ENCODE data around the gene OSTC. TPM values are rescaled to one million over a fixed set of nuclear protein-coding genes. Genes with fewer than 3 reads are reported as not detected.

The OSTC gene
- total RNA-seq, 2 experiments from 2014 or later: 21.8 to 25.5 TPM

DNA sequence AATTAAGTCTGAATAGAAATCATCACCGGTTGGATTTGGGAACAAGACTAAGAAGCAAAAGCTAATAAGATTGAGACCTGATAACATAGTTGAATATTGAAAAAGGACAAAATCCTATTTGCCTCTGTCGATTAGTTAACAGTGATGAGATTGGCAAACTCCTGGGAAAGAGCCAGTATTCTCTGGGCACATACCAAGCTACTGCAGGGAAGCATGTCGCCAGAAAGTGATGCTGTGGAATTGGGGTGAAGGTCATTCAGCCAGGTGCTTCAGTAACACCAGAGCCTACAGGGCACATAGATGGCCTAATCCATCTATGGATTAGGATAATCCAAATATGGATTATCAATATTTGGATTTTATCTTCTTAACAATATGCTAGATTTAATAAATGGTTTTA lies 44.0 kb downstream of the OSTC start:
- Histone ChIP-seq H3K27ac (ENCODE audit: low read depth in 1 of 2, low read length in 2 of 2) (no peak overlapping the region), H3K4me3 (ENCODE audit: low read length) (no peak overlapping the region), H3K36me3 (ENCODE audit: insufficient read depth, low read length) (no peaks in the 10 kb centered on the region), H3K27me3 (ENCODE audit: control insufficient read depth in 1 of 2, insufficient read depth in 2 of 2, low read length in 2 of 2) (peaks cover 0 to 3% of the 10 kb centered on the region in 2 experiments), H3K9me3 (ENCODE audit: control insufficient read depth in 1 of 2, insufficient read depth in 1 of 2, low read length in 2 of 2) (no peaks in the 10 kb centered on the region), H3K4me1 (ENCODE audit: insufficient read depth, low read length) (no peaks in the 10 kb centered on the region)
- no peaks in the 10 kb centered on the region for H3K27me3 Mint-ChIP-seq
- no peaks in the 10 kb centered on the region for H3K9me3 Mint-ChIP-seq
- DNase-seq: no peak
- ChIA-PET POLR2A (no interaction called here), CTCF (no interaction called here)
- no peaks in the 10 kb centered on the region for H3K4me1 Mint-ChIP-seq (ENCODE audit: low read depth)
- H3K27ac Mint-ChIP-seq: no peak overlapping the region
- no peak overlapping the region for H3K4me3 Mint-ChIP-seq
- no peak for ATAC-seq (ENCODE audit: poor library complexity)
- H3K36me3 Mint-ChIP-seq (ENCODE audit: low read depth): no peaks in the 10 kb centered on the region
- TF ChIP-seq, protein P1, sequence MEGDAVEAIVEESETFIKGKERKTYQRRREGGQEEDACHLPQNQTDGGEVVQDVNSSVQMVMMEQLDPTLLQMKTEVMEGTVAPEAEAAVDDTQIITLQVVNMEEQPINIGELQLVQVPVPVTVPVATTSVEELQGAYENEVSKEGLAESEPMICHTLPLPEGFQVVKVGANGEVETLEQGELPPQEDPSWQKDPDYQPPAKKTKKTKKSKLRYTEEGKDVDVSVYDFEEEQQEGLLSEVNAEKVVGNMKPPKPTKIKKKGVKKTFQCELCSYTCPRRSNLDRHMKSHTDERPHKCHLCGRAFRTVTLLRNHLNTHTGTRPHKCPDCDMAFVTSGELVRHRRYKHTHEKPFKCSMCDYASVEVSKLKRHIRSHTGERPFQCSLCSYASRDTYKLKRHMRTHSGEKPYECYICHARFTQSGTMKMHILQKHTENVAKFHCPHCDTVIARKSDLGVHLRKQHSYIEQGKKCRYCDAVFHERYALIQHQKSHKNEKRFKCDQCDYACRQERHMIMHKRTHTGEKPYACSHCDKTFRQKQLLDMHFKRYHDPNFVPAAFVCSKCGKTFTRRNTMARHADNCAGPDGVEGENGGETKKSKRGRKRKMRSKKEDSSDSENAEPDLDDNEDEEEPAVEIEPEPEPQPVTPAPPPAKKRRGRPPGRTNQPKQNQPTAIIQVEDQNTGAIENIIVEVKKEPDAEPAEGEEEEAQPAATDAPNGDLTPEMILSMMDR (IDR thresholded peaks at IDR 0.05): no peak
- intact Hi-C loops (cut with DNase I, micrococcal nuclease): no loop called here

DNA sequence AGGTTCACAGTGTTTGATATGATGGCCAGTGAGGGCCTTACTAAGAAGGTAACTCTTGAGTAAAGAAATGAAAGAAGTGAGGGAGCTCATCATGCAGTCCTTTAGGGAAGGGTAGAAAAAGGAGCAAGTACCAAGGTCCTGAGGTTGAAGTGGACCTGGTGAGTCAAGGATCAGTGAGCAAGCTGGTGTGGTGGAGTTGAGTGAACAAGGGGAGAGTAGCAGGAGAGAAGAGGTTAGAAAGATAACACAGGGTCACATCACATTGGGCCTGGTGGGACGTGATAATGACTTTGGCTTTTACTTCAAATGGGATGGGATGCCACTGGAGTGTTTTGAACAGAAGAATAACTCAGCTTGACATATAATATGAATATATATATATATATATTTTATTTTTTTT lies 44.7 kb downstream of the OSTC start:
- Mint-ChIP-seq H3K9me3 (no peaks in the 10 kb centered on the region), H3K27ac (no peak overlapping the region), H3K27me3 (no peaks in the 10 kb centered on the region), H3K4me3 (no peak overlapping the region), H3K36me3 (ENCODE audit: low read depth) (no peaks in the 10 kb centered on the region), H3K4me1 (ENCODE audit: low read depth) (peaks cover under 1% of the 10 kb centered on the region)
- Histone ChIP-seq H3K4me3 (ENCODE audit: low read length) (no peak overlapping the region), H3K9me3 (ENCODE audit: control insufficient read depth in 1 of 2, insufficient read depth in 1 of 2, low read length in 2 of 2) (no peaks in the 10 kb centered on the region), H3K36me3 (ENCODE audit: insufficient read depth, low read length) (no peaks in the 10 kb centered on the region), H3K27ac (ENCODE audit: low read depth in 1 of 2, low read length in 2 of 2) (no peak overlapping the region), H3K27me3 (ENCODE audit: control insufficient read depth in 1 of 2, insufficient read depth in 2 of 2, low read length in 2 of 2) (peaks cover 0 to 3% of the 10 kb centered on the region in 2 experiments), H3K4me1 (ENCODE audit: insufficient read depth, low read length) (no peaks in the 10 kb centered on the region)
- CTCF ChIA-PET: no interaction called here
- TF ChIP-seq, protein P1 (IDR thresholded peaks at IDR 0.05): no peak
- POLR2A ChIA-PET: no interaction called here
- ATAC-seq (ENCODE audit: poor library complexity) (no peak), DNase-seq (no peak)
- intact Hi-C loops (cut with DNase I, micrococcal nuclease): no loop called here

DNA sequence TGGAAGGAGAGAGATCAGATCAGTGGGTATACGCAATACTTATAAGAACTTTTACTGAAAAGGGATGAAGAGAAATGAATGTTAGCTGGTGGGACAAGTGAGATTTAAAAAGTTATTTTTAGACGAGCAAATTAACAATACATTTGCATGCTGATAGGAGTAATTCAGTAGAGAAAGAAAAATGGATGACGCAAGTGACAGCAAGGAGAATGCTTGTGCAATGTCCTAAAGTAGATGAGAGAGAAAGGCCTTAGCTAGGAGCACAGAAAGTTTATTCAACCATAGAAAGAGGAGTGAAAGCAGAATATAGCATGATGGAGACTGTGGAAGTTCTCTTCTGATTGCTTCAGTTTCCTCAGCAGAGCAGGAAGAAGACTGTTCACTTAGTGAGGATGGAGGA lies 45.8 kb downstream of the OSTC start:
- no peaks in the 10 kb centered on the region for H3K36me3 Mint-ChIP-seq (ENCODE audit: low read depth)
- Histone ChIP-seq H3K4me3 (ENCODE audit: low read length) (no peak overlapping the region), H3K9me3 (ENCODE audit: control insufficient read depth in 1 of 2, insufficient read depth in 1 of 2, low read length in 2 of 2) (no peaks in the 10 kb centered on the region), H3K27ac (ENCODE audit: low read depth in 1 of 2, low read length in 2 of 2) (no peak overlapping the region), H3K36me3 (ENCODE audit: insufficient read depth, low read length) (no peaks in the 10 kb centered on the region), H3K4me1 (ENCODE audit: insufficient read depth, low read length) (peaks cover 5% of the 10 kb centered on the region), H3K27me3 (ENCODE audit: control insufficient read depth in 1 of 2, insufficient read depth in 2 of 2, low read length in 2 of 2) (peaks cover 0 to 3% of the 10 kb centered on the region in 2 experiments)
- no peak overlapping the region for H3K27ac Mint-ChIP-seq
- ChIA-PET CTCF (no interaction called here), POLR2A (no interaction called here)
- no peaks in the 10 kb centered on the region for H3K9me3 Mint-ChIP-seq
- DNase-seq (no peak), ATAC-seq (ENCODE audit: poor library complexity) (no peak)
- H3K4me1 Mint-ChIP-seq (ENCODE audit: low read depth): peaks cover 10% of the 10 kb centered on the region
- TF ChIP-seq, protein P1 (IDR thresholded peaks at IDR 0.05): no peak
- no peak overlapping the region for H3K4me3 Mint-ChIP-seq
- intact Hi-C loops (cut with DNase I, micrococcal nuclease): no loop called here
- no peaks in the 10 kb centered on the region for H3K27me3 Mint-ChIP-seq
